ENCODE data around the gene GPS2.
"Not testable (repeated sequence)": the region's sequence is repeated elsewhere in the genome, so short reads cannot be mapped to it uniquely, and the experiment has no call there.

GPS2 gene

GRCh38 chr17:7336240-7337175 is 21.3 kb upstream of the GPS2 start, which contains the start of gene ACAP1:
ACAP1 (plus strand) TSS chr17:7336529; CDS start chr17:7336735, 206 bp downstream.
- DNase-seq (ENCODE audit: low read depth in 2 of 2) = no peak

GRCh38 chr17:7335765-7336164 is 20.6 kb upstream of the GPS2 start:
- DNase-seq (ENCODE audit: low read depth in 2 of 2) = not testable (repeated sequence)

- DNase-seq (ENCODE audit: low read depth in 2 of 2) = no peak
These were observed 19.9 kb upstream of the GPS2 start for GRCh38 chr17:7334938-7335538.

GRCh38 chr17:7332600-7333069 is 17.5 kb upstream of the GPS2 start:
- not testable (repeated sequence) for DNase-seq (ENCODE audit: low read depth in 2 of 2)

- no peak for DNase-seq (ENCODE audit: low read depth in 2 of 2)
These were observed 17.0 kb upstream of the GPS2 start for GRCh38 chr17:7332111-7332510.

GRCh38 chr17:7330638-7331015 is 15.5 kb upstream of the GPS2 start:
- DNase-seq (ENCODE audit: low read depth in 2 of 2) = no peak

GRCh38 chr17:7329997-7330637 is 15.0 kb upstream of the GPS2 start:
- DNase-seq (ENCODE audit: low read depth in 2 of 2) = no peak

- DNase-seq (ENCODE audit: low read depth in 2 of 2) = peak; percentile 99
These were observed 14.3 kb upstream of the GPS2 start for GRCh38 chr17:7329374-7329996.

- DNase-seq (ENCODE audit: low read depth in 2 of 2) = no peak
These were observed 13.7 kb upstream of the GPS2 start, which contains the start of gene NEURL4 for GRCh38 chr17:7328840-7329373. NEURL4 (minus strand) TSS chr17:7329335; CDS start chr17:7329312, 23 bp downstream.

- no peak for DNase-seq (ENCODE audit: low read depth in 2 of 2)
These were observed 12.8 kb upstream of the GPS2 start for GRCh38 chr17:7328009-7328408.

- no peak for DNase-seq (ENCODE audit: low read depth in 2 of 2)
These were observed 12.3 kb upstream of the GPS2 start for GRCh38 chr17:7327501-7327900.

GRCh38 chr17:7327056-7327455 is 11.9 kb upstream of the GPS2 start:
- DNase-seq (ENCODE audit: low read depth in 2 of 2) = no peak

GRCh38 chr17:7326186-7326585 is 11.0 kb upstream of the GPS2 start:
- no peak for DNase-seq (ENCODE audit: low read depth in 2 of 2)

- DNase-seq (ENCODE audit: low read depth in 2 of 2) = no peak
These were observed 9.9 kb upstream of the GPS2 start for GRCh38 chr17:7325031-7325528.

- no peak for DNase-seq (ENCODE audit: low read depth in 2 of 2)
These were observed 9.2 kb upstream of the GPS2 start for GRCh38 chr17:7324438-7324779.

GRCh38 chr17:7323731-7324437 is 8.7 kb upstream of the GPS2 start:
- DNase-seq (ENCODE audit: low read depth in 2 of 2) = no peak

- DNase-seq (ENCODE audit: low read depth in 2 of 2) = no peak
These were observed 7.5 kb upstream of the GPS2 start for GRCh38 chr17:7322520-7323194.

- DNase-seq (ENCODE audit: low read depth in 2 of 2) = no peak
These were observed 6.3 kb upstream of the GPS2 start for GRCh38 chr17:7321466-7321865.

GRCh38 chr17:7318121-7318860 is 3.1 kb upstream of the GPS2 start:
- DNase-seq (ENCODE audit: low read depth in 2 of 2) = no peak
